Measurements from ENCODE around the gene MPP3.

Gene MPP3

GRCh38 chr17:43791589-43791988 lies 41.4 kb downstream of the MPP3 start:
- TF ChIP-seq TAF1 (IDR thresholded peaks at IDR 0.05; ENCODE audit: borderline replicate concordance, low read depth, low read length) (no peak), POLR2AphosphoS5 (IDR thresholded peaks at IDR 0.05; ENCODE audit: low read depth, low read length) (no peak), POLR2A (IDR thresholded peaks at IDR 0.05; ENCODE audit: low read depth, low read length) (no peak)
- DNase-seq (ENCODE audit: insufficient read length) (no peak), FAIRE-seq (no peak)

- DNase-seq (ENCODE audit: insufficient read length), result no peak
- TF ChIP-seq TAF1 (IDR thresholded peaks at IDR 0.05; ENCODE audit: borderline replicate concordance, low read depth, low read length), result no peak
- TF ChIP-seq POLR2AphosphoS5 (IDR thresholded peaks at IDR 0.05; ENCODE audit: low read depth, low read length), result no peak
- TF ChIP-seq POLR2A (IDR thresholded peaks at IDR 0.05; ENCODE audit: low read depth, low read length), result no peak
- no peak for FAIRE-seq
Observed at GRCh38 chr17:43790311-43790940, 42.5 kb downstream of the MPP3 start.

GRCh38 chr17:43789482-43789881 lies 43.5 kb downstream of the MPP3 start:
- no peak for TF ChIP-seq POLR2A (IDR thresholded peaks at IDR 0.05; ENCODE audit: low read depth, low read length)
- no peak for TF ChIP-seq TAF1 (IDR thresholded peaks at IDR 0.05; ENCODE audit: borderline replicate concordance, low read depth, low read length)
- no peak for TF ChIP-seq POLR2AphosphoS5 (IDR thresholded peaks at IDR 0.05; ENCODE audit: low read depth, low read length)
- FAIRE-seq (no peak), DNase-seq (ENCODE audit: insufficient read length) (no peak)

GRCh38 chr17:43788540-43788939 lies 44.4 kb downstream of the MPP3 start:
- TF ChIP-seq POLR2A (IDR thresholded peaks at IDR 0.05; ENCODE audit: low read depth, low read length), result no peak
- no peak for TF ChIP-seq POLR2AphosphoS5 (IDR thresholded peaks at IDR 0.05; ENCODE audit: low read depth, low read length)
- TF ChIP-seq TAF1 (IDR thresholded peaks at IDR 0.05; ENCODE audit: borderline replicate concordance, low read depth, low read length), result no peak
- FAIRE-seq (no peak), DNase-seq (ENCODE audit: insufficient read length) (no peak)

GRCh38 chr17:43787728-43788127 lies 45.2 kb downstream of the MPP3 start:
- no peak for DNase-seq (ENCODE audit: insufficient read length)
- TF ChIP-seq TAF1 (IDR thresholded peaks at IDR 0.05; ENCODE audit: borderline replicate concordance, low read depth, low read length) (no peak), POLR2A (IDR thresholded peaks at IDR 0.05; ENCODE audit: low read depth, low read length) (no peak), POLR2AphosphoS5 (IDR thresholded peaks at IDR 0.05; ENCODE audit: low read depth, low read length) (no peak)
- no peak for FAIRE-seq

GRCh38 chr17:43784628-43785101 lies 48.3 kb downstream of the MPP3 start:
- FAIRE-seq, result no peak
- DNase-seq (ENCODE audit: insufficient read length), result no peak
- no peak for TF ChIP-seq POLR2A (IDR thresholded peaks at IDR 0.05; ENCODE audit: low read depth, low read length)
- TF ChIP-seq TAF1 (IDR thresholded peaks at IDR 0.05; ENCODE audit: borderline replicate concordance, low read depth, low read length), result no peak
- no peak for TF ChIP-seq POLR2AphosphoS5 (IDR thresholded peaks at IDR 0.05; ENCODE audit: low read depth, low read length)

- DNase-seq (ENCODE audit: insufficient read length) (no peak), FAIRE-seq (no peak)
- TF ChIP-seq POLR2AphosphoS5 (IDR thresholded peaks at IDR 0.05; ENCODE audit: low read depth, low read length), result no peak
- TF ChIP-seq POLR2A (IDR thresholded peaks at IDR 0.05; ENCODE audit: low read depth, low read length), result no peak
- no peak for TF ChIP-seq TAF1 (IDR thresholded peaks at IDR 0.05; ENCODE audit: borderline replicate concordance, low read depth, low read length)
Observed at GRCh38 chr17:43784068-43784467, 48.9 kb downstream of the MPP3 start.

- FAIRE-seq (no peak), DNase-seq (ENCODE audit: insufficient read length) (no peak)
- TF ChIP-seq TAF1 (IDR thresholded peaks at IDR 0.05; ENCODE audit: borderline replicate concordance, low read depth, low read length) (no peak), POLR2A (IDR thresholded peaks at IDR 0.05; ENCODE audit: low read depth, low read length) (no peak), POLR2AphosphoS5 (IDR thresholded peaks at IDR 0.05; ENCODE audit: low read depth, low read length) (no peak)
Observed at GRCh38 chr17:43782913-43783680, 49.8 kb downstream of the MPP3 start.

GRCh38 chr17:43780135-43780534 lies 52.8 kb downstream of the MPP3 start, which contains the start of gene CFAP97D1:
TSS of gene CFAP97D1 (plus strand) at chr17:43780435. CDS start at chr17:43780463, 28 bp downstream.
- no peak for TF ChIP-seq POLR2AphosphoS5 (IDR thresholded peaks at IDR 0.05; ENCODE audit: low read depth, low read length)
- FAIRE-seq, result no peak
- no peak for DNase-seq (ENCODE audit: insufficient read length)

- TF ChIP-seq POLR2AphosphoS5 (IDR thresholded peaks at IDR 0.05; ENCODE audit: low read depth, low read length), result no peak
- no peak for TF ChIP-seq POLR2A (IDR thresholded peaks at IDR 0.05; ENCODE audit: low read depth, low read length)
- TF ChIP-seq TAF1 (IDR thresholded peaks at IDR 0.05; ENCODE audit: borderline replicate concordance, low read depth, low read length), result no peak
- FAIRE-seq (no peak), DNase-seq (ENCODE audit: insufficient read length) (no peak)
Observed at GRCh38 chr17:43779145-43780125, 53.5 kb downstream of the MPP3 start.

All from GM12892 (cell line).